K562 (cell line): ENCODE results near the gene AZU1. TPM values are rescaled to one million over a fixed set of nuclear protein-coding genes. Genes with fewer than 3 reads are reported as not detected.

Source experiments
- EHMT2 ChIP-seq: fragments of 450-650 bp; IDR thresholded peaks from 2 replicates; pipeline ENCODE4 v1.6.1; 2018; ENCODE audit warnings: antibody characterized with exemption
- EP300 ChIP-seq: IDR thresholded peaks from 2 replicates; pipeline ENCODE4 v1.6.1; 2012; ENCODE audit warnings: low read length, improper control_type of control experiment
- ETS2 ChIP-seq: IDR thresholded peaks from 2 replicates; pipeline ENCODE4 v1.6.1; 2016; ENCODE audit warnings: borderline replicate concordance, missing genetic modification characterization, mild to moderate bottlenecking, moderate library complexity, missing compliant biosample characterization; ENCODE audit not compliant: poor library complexity, severe bottlenecking
- KLF1 ChIP-seq: fragments of 450-650 bp; IDR thresholded peaks from 2 replicates; pipeline ENCODE4 v1.6.1; 2016; ENCODE audit warnings: missing genetic modification characterization, missing compliant biosample characterization
- MEF2A ChIP-seq: IDR thresholded peaks from 2 replicates; pipeline ENCODE4 v1.6.1; 2011; ENCODE audit warnings: low read depth, mild to moderate bottlenecking, low read length, moderate library complexity; ENCODE audit not compliant: control insufficient read depth
- NCOA1 ChIP-seq: fragments of 450-650 bp; IDR thresholded peaks from 2 replicates; pipeline ENCODE4 v1.6.1; 2016; ENCODE audit warnings: low read depth
- NONO ChIP-seq, 2 experiments: fragments of 200-400 bp in 1 of 2; fragments of 450-650 bp in 1 of 2; formaldehyde crosslinking in 1 of 2; IDR thresholded peaks; 2 replicates each; pipeline ENCODE4 v1.6.1; 2017; ENCODE audit warnings: low read depth in 2 of 2, mild to moderate bottlenecking in 2 of 2, moderate library complexity in 2 of 2, low read length in 1 of 2
- PCBP1 ChIP-seq: fragments of 200-400 bp; formaldehyde crosslinking; IDR thresholded peaks from 2 replicates; pipeline ENCODE4 v1.6.1; 2018; ENCODE audit warnings: mild to moderate bottlenecking, low read depth, low read length; ENCODE audit not compliant: poor library complexity, severe bottlenecking
- POLR2G ChIP-seq: fragments of 200-400 bp; formaldehyde crosslinking; IDR thresholded peaks from 2 replicates; pipeline ENCODE4 v1.6.1; 2017; ENCODE audit warnings: low read depth, mild to moderate bottlenecking, antibody characterized with exemption, low read length, moderate library complexity
- PPARD ChIP-seq: fragments of 250-450 bp; sonication (Bioruptor Pico); IDR thresholded peaks from 2 replicates; pipeline ENCODE4 v1.8.0; 2022; ENCODE audit warnings: inconsistent platforms, mild to moderate bottlenecking, moderate library complexity
- PRDM10 ChIP-seq: fragments of 450-650 bp; IDR thresholded peaks from 2 replicates; pipeline ENCODE4 v1.6.1; 2018; ENCODE audit not compliant: partially characterized antibody
- PTBP1 ChIP-seq: fragments of 200-400 bp; formaldehyde crosslinking; IDR thresholded peaks from 2 replicates; pipeline ENCODE4 v1.6.1; 2017; ENCODE audit warnings: low read depth, low read length
- RBFOX2 ChIP-seq: fragments of 200-400 bp; formaldehyde crosslinking; IDR thresholded peaks from 2 replicates; pipeline ENCODE4 v1.6.1; 2017; ENCODE audit warnings: low read depth, mild to moderate bottlenecking, low read length, moderate library complexity
- SNAPC5 ChIP-seq: fragments of 250-450 bp; sonication (Bioruptor Pico); IDR thresholded peaks from 2 replicates; pipeline ENCODE4 v1.8.0; 2021; ENCODE audit warnings: moderate library complexity, mild to moderate bottlenecking, inconsistent platforms
- SREBF2 ChIP-seq: sonication (generic); formaldehyde crosslinking; IDR thresholded peaks from 2 replicates; pipeline ENCODE4 v1.4.0; 2020; ENCODE audit warnings: mild to moderate bottlenecking, missing genetic modification reagents
- TCFL5 ChIP-seq: fragments of 250-450 bp; sonication (Bioruptor Pico); conservative IDR thresholded peaks from 2 replicates; pipeline ENCODE4 v1.6.1; 2021; ENCODE audit warnings: mild to moderate bottlenecking, moderate library complexity, matching md5 sums
- ZBTB2 ChIP-seq: fragments of 450-650 bp; IDR thresholded peaks from 2 replicates; pipeline ENCODE4 v1.6.1; 2016; ENCODE audit warnings: antibody characterized with exemption
- ZFX ChIP-seq: sonication (generic); formaldehyde crosslinking; IDR thresholded peaks from 2 replicates; pipeline ENCODE4 v1.8.0; 2022; ENCODE audit warnings: mild to moderate bottlenecking, missing genetic modification reagents, moderate library complexity
- ZNF280B ChIP-seq: fragments of 250-450 bp; sonication (Bioruptor Pico); IDR thresholded peaks from 2 replicates; pipeline ENCODE4 v1.5.1; 2021; ENCODE audit warnings: mild to moderate bottlenecking
- ZNF431 ChIP-seq: sonication (generic); formaldehyde crosslinking; IDR thresholded peaks from 2 replicates; pipeline ENCODE4 v1.8.0; 2022; ENCODE audit warnings: mild to moderate bottlenecking, missing genetic modification reagents
- ZNF77 ChIP-seq: fragments of 250-450 bp; sonication (Bioruptor Pico); IDR thresholded peaks from 2 replicates; pipeline ENCODE4 v1.5.0; 2020
- ZSCAN29 ChIP-seq: fragments of 450-650 bp; IDR thresholded peaks from 2 replicates; pipeline ENCODE4 v1.6.1; 2017
- polyA plus RNA-seq, 8 experiments: library from polyadenylated mRNA; depleted of rRNA in 4 of 8; stranded (reverse) in 5 of 8; unstranded in 3 of 8; fragments of >200 nt; fragmentation: Nextera tagmentation in 2 of 8; fragmentation: Illumina TruSeq in 1 of 8; extraction: Ambion mirVana in 2 of 8; extraction: Trizol in 1 of 8; gene quantifications; 2 replicates each; pipeline versions ENCODE4 v1.2.1 to v1.2.3, GENCODE V29; 2011 to 2014; ENCODE audit warnings: inconsistent platforms in 1 of 8, missing spikeins in 1 of 8
- total RNA-seq, 7 experiments: library from RNA; depleted of rRNA in 6 of 7; stranded (reverse); fragments of >200 nt in 6 of 7; fragmentation: Illumina TruSeq in 2 of 7; extraction: Trizol in 2 of 7; gene quantifications; 2 replicates each; pipeline versions ENCODE4 v1.2.1 to v1.2.3, GENCODE V29; 2011 to 2021; ENCODE audit warnings: low replicate concordance in 1 of 7

Gene AZU1
- total and polyA plus RNA-seq, 9 of the 15 experiments (the other 6 are each of a cell fraction or from before 2014, with no cell fraction given) = 0.29 to 1.9 (median 0.59) TPM; not detected in 3

GRCh38 chr19:821231-821824 is 6.3 kb upstream of the AZU1 start (continued):
- TF ChIP-seq PRDM10 (peak; percentile 65), SREBF2 (CRISPR knock-in tag) (no peak), EHMT2 (no peak), ETS2 (tag) (no peak), ZNF431 (CRISPR knock-in tag) (no peak), ZNF77 (CRISPR knock-in tag) (no peak), NCOA1 (no peak), POLR2G (peak; percentile 70), SNAPC5 (CRISPR knock-in tag) (no peak), NONO (IDR thresholded peaks at IDR 0.05; ENCODE audit: low read depth in 2 of 2, low read length in 1 of 2) (no peak), RBFOX2 (peak; percentile 69), PTBP1 (no peak), EP300 (no peak), TCFL5 (CRISPR knock-in tag) (no peak), PPARD (CRISPR knock-in tag) (no peak), ZBTB2 (no peak), MEF2A (no peak), PCBP1 (peak; percentile 34), KLF1 (tag) (no peak), ZNF280B (CRISPR knock-in tag) (no peak), ZFX (CRISPR knock-in tag) (peak; percentile 60), ZSCAN29 (no peak)
